B cell (primary cell): ENCODE results near the gene WASF2. TPM values are rescaled to one million over a fixed set of nuclear protein-coding genes. Genes with fewer than 3 reads are reported as not detected.
A peak's percentile ranks its signal among the peaks of the same experiment; 100 is the strongest.

Experiments used
- ATAC-seq: fragments of 200-7000 bp; cut with Tn5 transposase; one replicate; pipeline ENCODE4 v1.10.0; 2021; ENCODE audit warnings: low read depth, mild to moderate bottlenecking, moderate number of reproducible peaks, moderate library complexity
- CTCF ChIA-PET: fragments of 350-600 bp; sonication (Branson Sonifier 250); formaldehyde crosslinking; loops from one replicate; lab custom pipeline; 2021; ENCODE audit warnings: antibody characterized with exemption, inconsistent platforms; lab: Charles Lee
- POLR2A ChIA-PET: fragments of 350-600 bp; sonication (Branson Sonifier 250); formaldehyde crosslinking; loops from one replicate; lab custom pipeline; 2021; ENCODE audit warnings: antibody characterized with exemption; lab: Charles Lee
- DNase-seq: peaks from one replicate; pipeline ENCODE4 v3.0.0; 2013
- H2AFZ ChIP-seq: 2 replicates; pipeline ENCODE4 v1.6.1; 2012; ENCODE audit warnings: mild to moderate bottlenecking, low read depth, low read length; ENCODE audit not compliant: insufficient read depth, poor library complexity, severe bottlenecking
- H3K27ac ChIP-seq, 2 donors: 1 replicate in 1 of 2; 2 replicates in 1 of 2; pipeline ENCODE4 v1.5.1; 2012 to 2013; ENCODE audit warnings: low read length in 2 of 2, mild to moderate bottlenecking in 2 of 2, moderate library complexity in 1 of 2
- H3K27me3 ChIP-seq, 4 experiments: fragments of 200-600 bp in 1 of 4; sonication (generic) in 1 of 4; replicated peaks in 1 of 4; 1 replicate in 2 of 4; 2 replicates in 2 of 4; pipeline versions ENCODE4 v1.6.1 to v1.7.0; 2013 to 2016; ENCODE audit warnings: low read length in 3 of 4, mild to moderate bottlenecking in 2 of 4, mixed read lengths in 1 of 4, moderate library complexity in 1 of 4; ENCODE audit not compliant: insufficient read depth in 4 of 4, control insufficient read depth in 3 of 4; ENCODE audit errors: control extremely low read depth in 1 of 4
- H3K36me3 ChIP-seq, 2 experiments: replicated peaks in 1 of 2; 1 replicate in 1 of 2; 2 replicates in 1 of 2; pipeline versions ENCODE4 v1.6.1 to v1.7.1; 2013; ENCODE audit warnings: low read length in 1 of 2; ENCODE audit not compliant: insufficient read depth in 2 of 2, control insufficient read depth in 1 of 2; ENCODE audit errors: control extremely low read depth in 1 of 2, extremely low read depth in 1 of 2
- H3K4me1 ChIP-seq, 2 donors: fragments of 200-600 bp in 1 of 2; sonication (generic) in 1 of 2; 1 replicate in 1 of 2; 2 replicates in 1 of 2; pipeline versions ENCODE4 v1.5.1 to v1.6.1; 2013 to 2017; ENCODE audit warnings: low read length in 2 of 2; ENCODE audit not compliant: control insufficient read depth in 2 of 2, insufficient read depth in 2 of 2
- H3K4me2 ChIP-seq: replicated peaks from 2 replicates; pipeline ENCODE3; 2012; ENCODE audit warnings: mild to moderate bottlenecking, low read depth, low read length; ENCODE audit not compliant: poor library complexity, severe bottlenecking
- H3K4me3 ChIP-seq, 5 experiments: fragments of 200-600 bp in 1 of 5; sonication (generic) in 1 of 5; 1 replicate in 3 of 5; 2 replicates in 2 of 5; pipeline versions ENCODE4 v1.5.1 to v1.7.0; 2011 to 2016; ENCODE audit warnings: low read length in 4 of 5, mild to moderate bottlenecking in 4 of 5, low read depth in 2 of 5, control low read depth in 1 of 5, moderate library complexity in 1 of 5; ENCODE audit not compliant: insufficient read depth in 1 of 5; ENCODE audit errors: control extremely low read depth in 1 of 5, extremely low read depth in 1 of 5
- H3K79me2 ChIP-seq: fragments of 200-600 bp; sonication (generic); one replicate; pipeline ENCODE4 v1.6.0; 2016; ENCODE audit warnings: low read length; ENCODE audit not compliant: control insufficient read depth, insufficient read depth
- H3K9ac ChIP-seq: fragments of 200-600 bp; sonication (generic); 2 replicates; pipeline ENCODE4 v1.6.1; 2017; ENCODE audit warnings: mild to moderate bottlenecking, low read length, moderate library complexity
- H3K9me3 ChIP-seq, 3 donors: one replicate each; pipeline versions ENCODE4 v1.6.1 to v1.7.1; 2013; ENCODE audit warnings: low read length in 2 of 3; ENCODE audit not compliant: control insufficient read depth in 2 of 3, insufficient read depth in 1 of 3; ENCODE audit errors: control extremely low read depth in 1 of 3
- H4K20me1 ChIP-seq: 2 replicates; pipeline ENCODE4 v1.6.0; 2012; ENCODE audit warnings: mild to moderate bottlenecking, low read length; ENCODE audit not compliant: insufficient read depth, control insufficient read depth, poor library complexity, severe bottlenecking
- H3K27ac Mint-ChIP-seq: one replicate; pipeline ENCODE4 v1.8.0; 2021; ENCODE audit warnings: mixed read lengths
- H3K27me3 Mint-ChIP-seq: one replicate; pipeline ENCODE4 v1.8.0; 2021; ENCODE audit warnings: mixed read lengths
- H3K4me1 Mint-ChIP-seq: one replicate; pipeline ENCODE4 v1.8.0; 2021; ENCODE audit warnings: mixed read lengths
- H3K4me3 Mint-ChIP-seq: one replicate; pipeline ENCODE4 v1.8.0; 2021; ENCODE audit warnings: mixed read lengths
- H3K9me3 Mint-ChIP-seq: one replicate; pipeline ENCODE4 v1.8.0; 2022; ENCODE audit warnings: mixed read lengths; ENCODE audit not compliant: insufficient read depth
- EZH2 ChIP-seq: IDR thresholded peaks from 2 replicates; pipeline ENCODE4 v1.6.1; 2012; ENCODE audit warnings: borderline replicate concordance, low read depth, mild to moderate bottlenecking, moderate library complexity, low read length; ENCODE audit not compliant: insufficient read depth, poor library complexity, severe bottlenecking
- WGBS: methylation state at CpG from one replicate; pipeline ENCODE4 v1.1.5; 2013; ENCODE audit warnings: missing lambda C conversion rate; ENCODE audit not compliant: insufficient coverage; 5-methylcytosine and 5-hydroxymethylcytosine counted together
- intact Hi-C: fragments of 100-400 bp; cut with micrococcal nuclease; formaldehyde crosslinking; loops from one replicate; pipeline ENCODE4 v1.10.0; 2022
- polyA plus RNA-seq: library from polyadenylated mRNA; depleted of rRNA; stranded (reverse); fragments of >200 nt; gene quantifications from 2 replicates; pipeline ENCODE4 v1.2.3, GENCODE V29; 2012
- total RNA-seq, 2 donors: library from RNA; stranded (reverse); fragments of 120-200 nt in 1 of 2; gene quantifications; 1 replicate in 1 of 2; 2 replicates in 1 of 2; pipeline versions ENCODE4 v1.2.3 to v1.2.4, GENCODE V29; 2013 to 2022
- TF ChIP-seq, protein P1 (sequence below): fragments of 200-600 bp; IDR thresholded peaks from one replicate; pipeline ENCODE4 v1.8.0; 2022; ENCODE audit warnings: antibody characterized with exemption, mild to moderate bottlenecking

WASF2 gene
- total and polyA plus RNA-seq, 2 donors (not counting 1 experiment from before 2014, with no cell fraction given): 67.4 to 169 TPM

DNA sequence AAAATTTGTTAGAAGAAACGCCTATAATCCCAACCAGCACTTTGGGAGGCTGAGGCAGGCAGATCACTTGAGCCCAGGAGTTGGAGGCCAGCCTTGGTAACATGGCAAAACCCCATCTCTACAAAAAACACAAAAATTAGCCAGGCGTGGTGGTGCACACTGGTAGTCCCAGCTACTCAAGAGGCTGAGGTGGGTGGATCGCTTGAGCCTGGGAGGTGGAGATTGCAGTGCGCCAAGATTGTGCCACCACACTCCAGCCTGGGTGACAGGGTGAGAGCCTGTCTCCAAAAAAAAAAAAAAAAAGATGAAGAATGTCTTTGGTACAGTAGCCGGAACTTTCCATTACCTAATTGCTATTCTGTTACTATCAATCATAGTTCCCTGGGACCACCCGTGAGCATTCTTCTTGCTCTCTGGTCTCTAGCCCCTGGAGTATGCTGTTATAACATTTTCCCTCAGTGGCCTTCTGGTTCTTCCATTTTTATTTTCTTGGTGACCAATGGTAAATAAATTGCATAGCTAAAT lies 43.4 kb downstream of the WASF2 start:
- ATAC-seq (no peak), DNase-seq (no peak)
- H3K27me3 ChIP-seq: no peaks in the 10 kb centered on the region
- H3K9ac ChIP-seq: no peak overlapping the region
- H3K4me3 Mint-ChIP-seq: peak overlapping the region; percentile 3
- peaks cover 61% of the 10 kb centered on the region for H3K4me1 Mint-ChIP-seq
- CTCF ChIA-PET: interaction anchor here (0.9 to 1.8 kb wide), 7 partner anchors 18 to 223 kb away, joined by 3 to 4 read pairs (median 3); no protein-coding TSS in a partner anchor
- intact Hi-C loops: no loop called here
- 83% methylated on average over 1 of the region's 6 CpGs for WGBS
- H2AFZ ChIP-seq: no peak overlapping the region
- H3K4me1 ChIP-seq: peaks cover 35 to 38% of the 10 kb centered on the region in 2 donors
- H3K27ac ChIP-seq: peak overlapping the region in 1 of 2 donors; percentile 33
- no peak overlapping the region for H3K27ac Mint-ChIP-seq
- H3K4me3 ChIP-seq: no peak overlapping the region
- H3K9me3 ChIP-seq: no peaks in the 10 kb centered on the region
- H3K27me3 Mint-ChIP-seq: no peaks in the 10 kb centered on the region
- no peak overlapping the region for H3K4me2 ChIP-seq
- H3K79me2 ChIP-seq: peaks cover 99% of the 10 kb centered on the region
- no peak for TF ChIP-seq EZH2
- TF ChIP-seq, protein P1, sequence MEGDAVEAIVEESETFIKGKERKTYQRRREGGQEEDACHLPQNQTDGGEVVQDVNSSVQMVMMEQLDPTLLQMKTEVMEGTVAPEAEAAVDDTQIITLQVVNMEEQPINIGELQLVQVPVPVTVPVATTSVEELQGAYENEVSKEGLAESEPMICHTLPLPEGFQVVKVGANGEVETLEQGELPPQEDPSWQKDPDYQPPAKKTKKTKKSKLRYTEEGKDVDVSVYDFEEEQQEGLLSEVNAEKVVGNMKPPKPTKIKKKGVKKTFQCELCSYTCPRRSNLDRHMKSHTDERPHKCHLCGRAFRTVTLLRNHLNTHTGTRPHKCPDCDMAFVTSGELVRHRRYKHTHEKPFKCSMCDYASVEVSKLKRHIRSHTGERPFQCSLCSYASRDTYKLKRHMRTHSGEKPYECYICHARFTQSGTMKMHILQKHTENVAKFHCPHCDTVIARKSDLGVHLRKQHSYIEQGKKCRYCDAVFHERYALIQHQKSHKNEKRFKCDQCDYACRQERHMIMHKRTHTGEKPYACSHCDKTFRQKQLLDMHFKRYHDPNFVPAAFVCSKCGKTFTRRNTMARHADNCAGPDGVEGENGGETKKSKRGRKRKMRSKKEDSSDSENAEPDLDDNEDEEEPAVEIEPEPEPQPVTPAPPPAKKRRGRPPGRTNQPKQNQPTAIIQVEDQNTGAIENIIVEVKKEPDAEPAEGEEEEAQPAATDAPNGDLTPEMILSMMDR: no peak
- H3K36me3 ChIP-seq: peaks cover 11 to 17% of the 10 kb centered on the region in 2 experiments
- POLR2A ChIA-PET: interaction anchor here (0.7 kb wide), 1 partner anchor 51 kb away, joined by 4 read pairs; no protein-coding TSS in a partner anchor
- H4K20me1 ChIP-seq: peaks cover 47% of the 10 kb centered on the region
- H3K9me3 Mint-ChIP-seq: no peaks in the 10 kb centered on the region
